ENCODE data around the gene ARID1A. TPM values are rescaled to one million over a fixed set of nuclear protein-coding genes. Genes with fewer than 3 reads are reported as not detected.
A peak's percentile ranks its signal among the peaks of the same experiment; 100 is the strongest.

Gene ARID1A
- total RNA-seq, 1 donor from 2014 or later = 142 TPM

DNA sequence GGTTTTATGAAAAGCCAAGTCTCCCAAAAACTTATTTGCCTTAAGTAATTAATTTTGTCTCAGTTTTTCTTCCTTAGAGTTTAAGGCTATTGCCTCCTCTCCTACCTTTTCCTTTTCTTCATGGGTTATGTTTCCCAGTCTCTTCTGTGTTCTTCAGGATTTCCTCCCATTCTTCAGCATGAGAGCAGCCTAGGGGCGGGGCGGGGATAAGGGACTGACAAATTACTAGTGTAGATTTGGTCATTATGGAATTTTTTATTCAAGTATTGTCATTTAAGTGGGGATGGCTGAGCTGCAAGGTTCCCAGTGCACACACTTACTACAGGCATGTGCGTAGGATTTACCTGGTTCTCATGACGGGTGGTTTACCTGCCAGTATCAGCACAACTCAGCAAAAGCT, 56.7 kb downstream of the ARID1A start:
- no peak for DNase-seq
- intact Hi-C loops (cut with micrococcal nuclease) = no loop called here
- POLR2A ChIA-PET = no interaction called here
- CTCF ChIA-PET = no interaction called here
- Mint-ChIP-seq H3K9me3 (no peaks in the 10 kb centered on the region), H3K36me3 (ENCODE audit: low read depth) (peaks cover 64% of the 10 kb centered on the region), H3K4me3 (no peak overlapping the region), H3K27me3 (no peaks in the 10 kb centered on the region), H3K27ac (no peak overlapping the region), H3K4me1 (peaks cover 47% of the 10 kb centered on the region)
- TF ChIP-seq, protein P1, sequence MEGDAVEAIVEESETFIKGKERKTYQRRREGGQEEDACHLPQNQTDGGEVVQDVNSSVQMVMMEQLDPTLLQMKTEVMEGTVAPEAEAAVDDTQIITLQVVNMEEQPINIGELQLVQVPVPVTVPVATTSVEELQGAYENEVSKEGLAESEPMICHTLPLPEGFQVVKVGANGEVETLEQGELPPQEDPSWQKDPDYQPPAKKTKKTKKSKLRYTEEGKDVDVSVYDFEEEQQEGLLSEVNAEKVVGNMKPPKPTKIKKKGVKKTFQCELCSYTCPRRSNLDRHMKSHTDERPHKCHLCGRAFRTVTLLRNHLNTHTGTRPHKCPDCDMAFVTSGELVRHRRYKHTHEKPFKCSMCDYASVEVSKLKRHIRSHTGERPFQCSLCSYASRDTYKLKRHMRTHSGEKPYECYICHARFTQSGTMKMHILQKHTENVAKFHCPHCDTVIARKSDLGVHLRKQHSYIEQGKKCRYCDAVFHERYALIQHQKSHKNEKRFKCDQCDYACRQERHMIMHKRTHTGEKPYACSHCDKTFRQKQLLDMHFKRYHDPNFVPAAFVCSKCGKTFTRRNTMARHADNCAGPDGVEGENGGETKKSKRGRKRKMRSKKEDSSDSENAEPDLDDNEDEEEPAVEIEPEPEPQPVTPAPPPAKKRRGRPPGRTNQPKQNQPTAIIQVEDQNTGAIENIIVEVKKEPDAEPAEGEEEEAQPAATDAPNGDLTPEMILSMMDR (IDR thresholded peaks at IDR 0.05) = no peak
- ATAC-seq (ENCODE audit: low read depth) = no peak

DNA sequence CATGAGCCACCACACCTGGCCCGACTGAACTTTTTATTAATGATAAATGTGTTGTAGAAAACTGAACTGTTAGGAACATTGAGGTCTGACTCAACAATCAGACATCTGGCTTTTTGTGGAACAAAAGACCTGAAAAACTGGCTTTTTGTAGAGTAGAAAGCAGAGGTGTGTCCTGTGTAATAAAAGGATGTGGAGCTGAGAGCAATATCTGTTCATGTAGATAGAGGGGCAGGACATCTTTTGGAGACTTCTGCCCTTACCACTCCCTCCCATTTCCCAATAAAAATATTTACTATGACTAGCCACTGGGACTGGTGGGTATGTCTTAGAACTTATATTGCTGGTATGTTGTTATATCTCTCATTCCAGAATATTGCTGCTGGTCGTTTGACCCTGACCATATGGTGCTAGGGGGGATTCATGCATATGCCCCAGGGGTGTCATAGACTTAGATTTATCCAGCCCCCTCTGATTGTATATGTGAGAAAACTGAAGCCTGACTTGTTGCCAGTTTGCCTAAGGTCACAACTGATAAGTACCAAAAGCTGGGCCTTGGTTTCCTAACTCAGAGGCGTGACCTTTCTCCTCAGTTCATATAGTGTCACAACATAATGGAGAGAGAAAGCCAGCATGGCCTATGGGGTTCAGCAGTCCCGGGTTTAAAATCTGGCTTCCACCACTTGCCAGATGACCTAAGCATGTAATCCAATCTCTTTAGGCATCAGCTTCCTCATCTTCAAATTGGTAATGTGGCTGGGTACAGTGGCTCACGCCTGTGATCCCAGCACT, 58.5 kb downstream of the ARID1A start:
- no peak overlapping the region for H3K27ac Mint-ChIP-seq
- DNase-seq (no peak), ATAC-seq (ENCODE audit: low read depth) (no peak)
- TF ChIP-seq, protein P1 (IDR thresholded peaks at IDR 0.05) = no peak
- H3K4me3 Mint-ChIP-seq = no peak overlapping the region
- H3K27me3 Mint-ChIP-seq = no peaks in the 10 kb centered on the region
- intact Hi-C loops (cut with micrococcal nuclease) = no loop called here
- peaks cover 42% of the 10 kb centered on the region for H3K4me1 Mint-ChIP-seq
- POLR2A ChIA-PET = no interaction called here
- CTCF ChIA-PET = no interaction called here
- peaks cover 65% of the 10 kb centered on the region for H3K36me3 Mint-ChIP-seq (ENCODE audit: low read depth)
- H3K9me3 Mint-ChIP-seq = no peaks in the 10 kb centered on the region

DNA sequence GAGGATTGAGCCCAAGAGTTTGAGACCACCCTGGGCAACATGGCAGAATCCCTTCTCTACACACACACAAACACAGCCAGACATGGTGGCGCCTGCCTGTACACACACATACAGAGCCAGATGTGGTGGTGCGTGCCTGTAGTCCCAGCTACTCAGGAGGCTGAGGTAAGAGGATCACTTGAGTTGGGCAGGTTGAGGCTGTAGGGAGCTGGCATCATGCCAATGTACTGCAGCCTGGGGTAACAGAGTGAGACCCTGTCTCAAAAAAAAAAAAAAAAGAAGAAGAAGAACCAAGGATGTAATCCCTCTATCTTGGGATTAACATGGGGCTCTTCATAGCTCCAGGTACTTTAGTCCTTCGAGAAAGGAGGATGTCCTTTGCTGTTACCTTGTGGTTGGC, 62.5 kb downstream of the ARID1A start:
- H3K9me3 Mint-ChIP-seq = no peaks in the 10 kb centered on the region
- ATAC-seq (ENCODE audit: low read depth) (no peak), DNase-seq (no peak)
- H3K27ac Mint-ChIP-seq = no peak overlapping the region
- H3K4me3 Mint-ChIP-seq = no peak overlapping the region
- peaks cover 12% of the 10 kb centered on the region for H3K4me1 Mint-ChIP-seq
- POLR2A ChIA-PET = interaction anchor here (0.7 to 1.1 kb wide), 2 partner anchors 15 to 28 kb away, joined by 4 to 5 read pairs; no protein-coding TSS in a partner anchor
- intact Hi-C loops (cut with micrococcal nuclease) = no loop called here
- TF ChIP-seq, protein P1 (IDR thresholded peaks at IDR 0.05) = no peak
- peaks cover 65% of the 10 kb centered on the region for H3K36me3 Mint-ChIP-seq (ENCODE audit: low read depth)
- CTCF ChIA-PET = no interaction called here
- no peaks in the 10 kb centered on the region for H3K27me3 Mint-ChIP-seq

DNA sequence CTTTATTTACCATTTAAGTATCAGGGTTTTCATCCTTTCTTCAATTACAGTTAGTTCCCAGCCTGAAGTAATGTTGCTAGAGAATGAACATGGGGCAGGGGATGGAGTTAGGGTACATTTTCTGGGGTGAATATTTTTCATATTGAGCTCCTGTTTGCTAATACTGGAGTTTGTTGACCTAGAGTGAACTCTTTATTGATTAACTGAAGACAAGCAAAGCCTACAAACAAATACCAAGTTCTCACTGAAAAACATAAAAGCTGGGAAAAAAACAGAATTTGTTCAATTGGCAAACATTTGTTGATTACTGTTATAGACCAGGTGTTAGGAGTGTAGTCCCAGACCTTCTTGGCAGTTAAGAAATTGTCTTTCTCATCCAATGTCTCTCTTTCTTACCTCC, 63.7 kb downstream of the ARID1A start:
- no peak for DNase-seq
- Mint-ChIP-seq H3K27ac (peak overlapping the region; percentile 16), H3K36me3 (ENCODE audit: low read depth) (peaks cover 72% of the 10 kb centered on the region), H3K27me3 (no peaks in the 10 kb centered on the region), H3K9me3 (no peaks in the 10 kb centered on the region), H3K4me1 (peaks cover 9% of the 10 kb centered on the region), H3K4me3 (no peak overlapping the region)
- POLR2A ChIA-PET = interaction anchor here (1.5 kb wide), 1 partner anchor 14 kb away, joined by 3 read pairs; no protein-coding TSS in a partner anchor
- CTCF ChIA-PET = interaction anchor here (1.0 kb wide), 1 partner anchor 29 kb away, joined by 5 read pairs; no protein-coding TSS in a partner anchor
- TF ChIP-seq, protein P1 (IDR thresholded peaks at IDR 0.05) = no peak
- no peak for ATAC-seq (ENCODE audit: low read depth)
- intact Hi-C loops (cut with micrococcal nuclease) = no loop called here

DNA sequence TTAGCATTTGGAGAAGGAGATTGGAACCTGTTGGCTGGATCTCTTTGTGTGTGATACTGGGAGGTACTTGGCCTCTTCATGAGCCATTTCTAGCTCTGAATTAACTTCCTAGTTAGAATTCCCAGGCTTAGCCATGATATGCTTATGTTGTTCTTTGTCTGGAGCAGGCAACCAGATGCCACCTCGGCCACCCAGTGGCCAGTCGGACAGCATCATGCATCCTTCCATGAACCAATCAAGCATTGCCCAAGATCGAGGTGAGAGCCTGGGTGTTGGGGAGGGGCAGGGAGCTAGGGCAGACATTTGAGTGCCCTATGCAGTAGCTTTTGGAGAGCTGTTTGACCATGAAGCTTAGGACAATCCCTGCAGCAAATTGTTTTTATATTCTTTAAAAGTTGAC, 65.4 kb downstream of the ARID1A start:
- no peaks in the 10 kb centered on the region for H3K9me3 Mint-ChIP-seq
- H3K27ac Mint-ChIP-seq = no peak overlapping the region
- peaks cover 5% of the 10 kb centered on the region for H3K4me1 Mint-ChIP-seq
- ChIA-PET CTCF (interaction anchor here (0.8 to 1.5 kb wide), 2 partner anchors 63 to 84 kb away, joined by 3 read pairs; no protein-coding TSS in a partner anchor), POLR2A (interaction anchor here (0.6 kb wide), 2 partner anchors 13 to 195 kb away, joined by 3 to 4 read pairs; no protein-coding TSS in a partner anchor)
- no peak for ATAC-seq (ENCODE audit: low read depth)
- no peak for DNase-seq
- H3K36me3 Mint-ChIP-seq (ENCODE audit: low read depth) = peaks cover 78% of the 10 kb centered on the region
- no peaks in the 10 kb centered on the region for H3K27me3 Mint-ChIP-seq
- intact Hi-C loops (cut with micrococcal nuclease) = no loop called here
- TF ChIP-seq, protein P1 (IDR thresholded peaks at IDR 0.05) = no peak
- H3K4me3 Mint-ChIP-seq = no peak overlapping the region

All from activated B cell treated with CpG ODN at 0.5 μM for 24 hours (primary cell).